ENCODE results near the gene MOXD1.

- TF ChIP-seq CTCF (IDR thresholded peaks at IDR 0.05; ENCODE audit: insufficient read depth, low read length, poor library complexity, severe bottlenecking) (no peak), EZH2phosphoT487 (conservative IDR thresholded peaks at IDR 0.05; ENCODE audit: low read length) (no peak)
Observed at GRCh38 chr6:132275066-132275970, 126.0 kb downstream of the MOXD1 start.

All from SU-DHL-6 (cell line).